GM23338 (cell line): Measurements from ENCODE around the gene RGS21. TPM values are rescaled to one million over a fixed set of nuclear protein-coding genes. Genes with fewer than 3 reads are reported as not detected.

Experiments used
- ATAC-seq: fragments of 200-7000 bp; cut with Tn5 transposase; 3 replicates; pipeline ENCODE4 v1.9.1; 2020
- DNase-seq: peaks from one replicate; pipeline ENCODE4 v3.0.0-alpha.2; 2015; ENCODE audit warnings: low spot score
- H2AFZ ChIP-seq: fragments of 200-600 bp; sonication (generic); 2 replicates; pipeline ENCODE4 v1.8.0; 2016; ENCODE audit warnings: antibody characterized with exemption, mild to moderate bottlenecking, moderate library complexity
- H3F3A ChIP-seq: fragments of 200-600 bp; sonication (generic); replicated peaks from 2 replicates; pipeline ENCODE4 v1.8.0; 2017; ENCODE audit warnings: antibody characterized with exemption, mixed run types, low read depth
- H3K27ac ChIP-seq: fragments of 200-600 bp; sonication (generic); 2 replicates; pipeline ENCODE4 v1.6.1; 2016; ENCODE audit warnings: low read depth
- H3K27me3 ChIP-seq: fragments of 200-600 bp; sonication (generic); 2 replicates; pipeline ENCODE4 v1.8.0; 2016; ENCODE audit warnings: mild to moderate bottlenecking, mixed run types, moderate library complexity; ENCODE audit not compliant: insufficient read depth
- H3K36me3 ChIP-seq: fragments of 200-600 bp; sonication (generic); 2 replicates; pipeline ENCODE4 v1.8.0; 2016; ENCODE audit warnings: mild to moderate bottlenecking; ENCODE audit not compliant: insufficient read depth
- H3K4me1 ChIP-seq: fragments of 200-600 bp; sonication (generic); 2 replicates; pipeline ENCODE4 v1.8.0; 2016; ENCODE audit warnings: mild to moderate bottlenecking, moderate library complexity; ENCODE audit not compliant: insufficient read depth
- H3K4me2 ChIP-seq: fragments of 200-600 bp; sonication (generic); 2 replicates; pipeline ENCODE4 v1.7.1; 2017; ENCODE audit warnings: mixed run types
- H3K4me3 ChIP-seq: fragments of 200-600 bp; sonication (generic); 2 replicates; pipeline ENCODE4 v1.6.1; 2016; ENCODE audit warnings: mixed run types
- H3K79me2 ChIP-seq: fragments of 200-600 bp; sonication (generic); replicated peaks from 2 replicates; pipeline ENCODE4 v1.8.0; 2017; ENCODE audit warnings: mild to moderate bottlenecking; ENCODE audit not compliant: insufficient read depth
- H3K9me2 ChIP-seq: fragments of 200-600 bp; sonication (generic); 2 replicates; pipeline ENCODE4 v1.8.0; 2017; ENCODE audit not compliant: insufficient read depth
- H4K20me1 ChIP-seq: fragments of 200-600 bp; sonication (generic); replicated peaks from 2 replicates; pipeline ENCODE4 v1.8.0; 2017; ENCODE audit warnings: mild to moderate bottlenecking; ENCODE audit not compliant: insufficient read depth
- H3K27ac Mint-ChIP-seq: 2 replicates; pipeline ENCODE4 v1.8.0; 2020; ENCODE audit warnings: inconsistent platforms, mild to moderate bottlenecking, moderate library complexity, mixed read lengths
- H3K27me3 Mint-ChIP-seq: 3 replicates; pipeline ENCODE4 v1.8.0; 2022; ENCODE audit warnings: low read depth, mild to moderate bottlenecking, moderate library complexity, mixed read lengths, inconsistent platforms; ENCODE audit not compliant: insufficient read depth, poor library complexity
- H3K36me3 Mint-ChIP-seq: 3 replicates; pipeline ENCODE4 v1.8.0; 2021; ENCODE audit warnings: low read depth, mild to moderate bottlenecking, inconsistent platforms, moderate library complexity, mixed read lengths
- H3K4me1 Mint-ChIP-seq: 3 replicates; pipeline ENCODE4 v1.8.0; 2020; ENCODE audit warnings: mild to moderate bottlenecking, inconsistent platforms, mixed read lengths
- H3K4me3 Mint-ChIP-seq: 3 replicates; pipeline ENCODE4 v1.8.0; 2021; ENCODE audit warnings: moderate library complexity, mild to moderate bottlenecking, inconsistent platforms, mixed read lengths
- H3K9me3 Mint-ChIP-seq: 3 replicates; pipeline ENCODE4 v1.8.0; 2020; ENCODE audit warnings: moderate library complexity, mild to moderate bottlenecking, inconsistent platforms, mixed read lengths
- CREB1 ChIP-seq: fragments of 250-450 bp; sonication (Bioruptor Pico); IDR thresholded peaks from 2 replicates; pipeline ENCODE4 v1.5.0; 2020; ENCODE audit warnings: low read depth, mild to moderate bottlenecking, moderate library complexity
- CTCF ChIP-seq, 2 experiments: fragments of 200-600 bp in 1 of 2; sonication (generic) in 1 of 2; conservative IDR thresholded peaks; 2 replicates each; pipeline versions ENCODE4 v1.5.1 to v1.6.1; 2016 to 2017; ENCODE audit warnings: antibody characterized with exemption in 2 of 2, low read depth in 2 of 2, mild to moderate bottlenecking in 2 of 2, moderate library complexity in 1 of 2
- ETS1 ChIP-seq: IDR thresholded peaks from 2 replicates; pipeline ENCODE4 v1.6.1; 2016; ENCODE audit warnings: antibody characterized with exemption
- EZH2 ChIP-seq: fragments of 200-600 bp; sonication (generic); IDR thresholded peaks from one replicate; pipeline ENCODE4 v1.8.0; 2017; ENCODE audit warnings: antibody characterized with exemption, mild to moderate bottlenecking, low read depth; ENCODE audit not compliant: unreplicated experiment
- EZH2phosphoT487 ChIP-seq: fragments of 200-600 bp; sonication (generic); IDR thresholded peaks from one replicate; pipeline ENCODE4 v1.8.1; 2018; ENCODE audit warnings: antibody characterized with exemption; ENCODE audit not compliant: unreplicated experiment
- NANOG ChIP-seq: IDR thresholded peaks from 2 replicates; pipeline ENCODE4 v1.6.1; 2016; ENCODE audit warnings: antibody characterized with exemption, borderline replicate concordance
- STAT1 ChIP-seq: IDR thresholded peaks from one replicate; pipeline ENCODE4 v1.6.1; 2016; ENCODE audit warnings: antibody characterized with exemption; ENCODE audit not compliant: unreplicated experiment
- ZNF114 ChIP-seq: fragments of 250-450 bp; sonication (Bioruptor Pico); IDR thresholded peaks from 2 replicates; pipeline ENCODE4 v1.5.0; 2020; ENCODE audit warnings: mild to moderate bottlenecking, moderate library complexity
- ZNF331 ChIP-seq: fragments of 250-450 bp; sonication (Bioruptor Pico); IDR thresholded peaks from 2 replicates; pipeline ENCODE4 v1.5.0; 2020; ENCODE audit warnings: low read depth, mild to moderate bottlenecking, moderate library complexity
- ZNF462 ChIP-seq: fragments of 250-450 bp; sonication (Bioruptor Pico); IDR thresholded peaks from 2 replicates; pipeline ENCODE4 v1.5.0; 2020; ENCODE audit warnings: mild to moderate bottlenecking, moderate library complexity
- polyA plus RNA-seq: library from polyadenylated mRNA; unstranded; fragments of >200 nt; fragmentation: Nextera tagmentation; extraction: Ambion mirVana; gene quantifications from 2 replicates; pipeline ENCODE4 v1.2.1, GENCODE V29; 2016
- total RNA-seq: library from RNA; depleted of rRNA; stranded (reverse); fragments of >200 nt; shearing (Covaris generic); gene quantifications from 2 replicates; pipeline ENCODE4 v1.2.3, GENCODE V29; 2014

RGS21 gene
- total and polyA plus RNA-seq, 2 experiments from 2014 or later = not detected

GRCh38 chr1:192327997-192328396 lies 11.2 kb downstream of the RGS21 start:
- H3K4me3 Mint-ChIP-seq = no peak overlapping the region
- Histone ChIP-seq H3K79me2 (no peaks in the 10 kb centered on the region), H3F3A (no peaks in the 10 kb centered on the region), H3K4me3 (no peak overlapping the region), H3K4me2 (no peak overlapping the region), H2AFZ (no peak overlapping the region), H3K36me3 (no peaks in the 10 kb centered on the region), H3K9me2 (no peaks in the 10 kb centered on the region), H3K27me3 (no peaks in the 10 kb centered on the region), H3K4me1 (no peaks in the 10 kb centered on the region; the same call in 1 of the 2 replicates), H4K20me1 (no peaks in the 10 kb centered on the region), H3K27ac (no peak overlapping the region)
- H3K36me3 Mint-ChIP-seq = no peaks in the 10 kb centered on the region
- H3K9me3 Mint-ChIP-seq = no peaks in the 10 kb centered on the region
- DNase-seq (no peak), ATAC-seq (no peak)
- TF ChIP-seq STAT1 (no peak), ZNF114 (CRISPR knock-in tag) (no peak), ETS1 (no peak), EZH2 (no peak), ZNF462 (no peak), CREB1 (CRISPR knock-in tag) (no peak), CTCF (conservative IDR thresholded peaks at IDR 0.05; ENCODE audit: low read depth in 2 of 2) (no peak), NANOG (no peak), EZH2phosphoT487 (no peak), ZNF331 (CRISPR knock-in tag) (no peak)
- no peak overlapping the region for H3K27ac Mint-ChIP-seq
- no peaks in the 10 kb centered on the region for H3K27me3 Mint-ChIP-seq
- H3K4me1 Mint-ChIP-seq = peaks cover 7% of the 10 kb centered on the region; the same call in 2 of the 3 replicates
